GM12892 (cell line): Measurements from ENCODE around the gene HOXA4.

Experiments used
- DNase-seq: peaks from one replicate; pipeline ENCODE4 v3.0.0; 2011; ENCODE audit not compliant: insufficient read length
- FAIRE-seq: peaks from 2 replicates; lab custom pipeline; 2011; peaks lifted over from hg19 to GRCh38; lab: Jason Lieb, UNC
- POLR2A ChIP-seq: IDR thresholded peaks from 2 replicates; pipeline ENCODE4 v1.6.1; 2011; ENCODE audit warnings: low read depth, low read length, control low read depth
- POLR2AphosphoS5 ChIP-seq: IDR thresholded peaks from 2 replicates; pipeline ENCODE4 v1.6.1; 2011; ENCODE audit warnings: low read depth, low read length, control low read depth
- TAF1 ChIP-seq: IDR thresholded peaks from 2 replicates; pipeline ENCODE4 v1.6.1; 2011; ENCODE audit warnings: low read depth, mild to moderate bottlenecking, control low read depth, low read length, borderline replicate concordance

Gene HOXA4

GRCh38 chr7:27173956-27174873 lies 43.7 kb upstream of the HOXA4 start, which contains the start of gene HOXA10:
Gene HOXA10 (minus strand): TSS chr7:27174320. CDS start chr7:27174306, 14 bp downstream.
- FAIRE-seq (no peak), DNase-seq (no peak)
- TF ChIP-seq TAF1 (no peak), POLR2AphosphoS5 (no peak), POLR2A (no peak)

GRCh38 chr7:27173511-27173955 lies 43.0 kb upstream of the HOXA4 start:
- TF ChIP-seq POLR2AphosphoS5 (no peak), TAF1 (no peak), POLR2A (no peak)
- DNase-seq (no peak), FAIRE-seq (no peak)

GRCh38 chr7:27172823-27173510 lies 42.4 kb upstream of the HOXA4 start:
- DNase-seq (no peak), FAIRE-seq (no peak)
- TF ChIP-seq TAF1 (no peak), POLR2AphosphoS5 (no peak), POLR2A (no peak)

GRCh38 chr7:27172315-27172774 lies 41.8 kb upstream of the HOXA4 start:
- no peak for DNase-seq
- FAIRE-seq, result no peak

GRCh38 chr7:27171637-27172314 lies 41.2 kb upstream of the HOXA4 start:
- no peak for DNase-seq
- no peak for FAIRE-seq
- TF ChIP-seq POLR2A, result no peak
- TF ChIP-seq POLR2AphosphoS5, result no peak
- TF ChIP-seq TAF1, result no peak

More at GRCh38 chr7:27172315-27172774, 41.8 kb upstream of the HOXA4 start:
- TF ChIP-seq POLR2A, result no peak
- no peak for TF ChIP-seq POLR2AphosphoS5
- TF ChIP-seq TAF1, result no peak

- FAIRE-seq (no peak), DNase-seq (no peak)
Measured at GRCh38 chr7:27171325-27171636, 40.7 kb upstream of the HOXA4 start.

GRCh38 chr7:27170426-27171324 lies 40.1 kb upstream of the HOXA4 start:
- FAIRE-seq (no peak), DNase-seq (no peak)
- TF ChIP-seq POLR2A, result no peak
- TF ChIP-seq TAF1, result no peak
- no peak for TF ChIP-seq POLR2AphosphoS5

More at GRCh38 chr7:27171325-27171636, 40.7 kb upstream of the HOXA4 start:
- TF ChIP-seq TAF1 (no peak), POLR2AphosphoS5 (no peak), POLR2A (no peak)

GRCh38 chr7:27169658-27170425 lies 39.3 kb upstream of the HOXA4 start:
- FAIRE-seq, result no peak
- DNase-seq, result no peak
- TF ChIP-seq POLR2AphosphoS5 (no peak), TAF1 (no peak), POLR2A (no peak)

- no peak for TF ChIP-seq TAF1
- TF ChIP-seq POLR2A, result peak; percentile 17; the same call in 1 of the 2 replicates
- TF ChIP-seq POLR2AphosphoS5, result no peak
- FAIRE-seq, result no peak
- DNase-seq, result no peak
Measured at GRCh38 chr7:27168265-27168947, 37.8 kb upstream of the HOXA4 start.
